GM12872 (cell line): ENCODE data around the gene UBQLN4.

ENCODE experiments used
- TF ChIP-seq, protein P1 (sequence below): IDR thresholded peaks from 3 replicates; pipeline ENCODE4 v1.5.1; 2011; ENCODE audit warnings: low read depth, mild to moderate bottlenecking, low read length, moderate library complexity; ENCODE audit not compliant: insufficient read depth

UBQLN4 gene

DNA sequence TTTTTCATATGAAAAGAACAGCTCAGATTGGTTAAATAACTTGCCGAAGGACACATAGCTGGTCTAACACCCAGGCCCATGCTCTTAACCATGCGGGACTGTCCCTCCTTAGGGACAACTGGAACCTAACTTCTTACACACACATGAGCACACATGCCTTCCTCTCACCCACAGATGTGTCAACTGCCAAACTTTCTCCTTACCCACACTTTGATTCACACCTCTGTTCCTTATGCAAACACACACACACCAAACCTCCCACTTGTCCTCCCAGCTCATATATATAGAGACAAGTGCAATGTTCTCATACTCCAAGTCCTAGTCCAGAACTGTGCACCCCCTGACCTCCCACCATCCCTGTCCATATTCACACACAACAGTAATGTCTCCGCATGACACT, 11.6 kb upstream of the UBQLN4 start:
- TF ChIP-seq, protein P1, sequence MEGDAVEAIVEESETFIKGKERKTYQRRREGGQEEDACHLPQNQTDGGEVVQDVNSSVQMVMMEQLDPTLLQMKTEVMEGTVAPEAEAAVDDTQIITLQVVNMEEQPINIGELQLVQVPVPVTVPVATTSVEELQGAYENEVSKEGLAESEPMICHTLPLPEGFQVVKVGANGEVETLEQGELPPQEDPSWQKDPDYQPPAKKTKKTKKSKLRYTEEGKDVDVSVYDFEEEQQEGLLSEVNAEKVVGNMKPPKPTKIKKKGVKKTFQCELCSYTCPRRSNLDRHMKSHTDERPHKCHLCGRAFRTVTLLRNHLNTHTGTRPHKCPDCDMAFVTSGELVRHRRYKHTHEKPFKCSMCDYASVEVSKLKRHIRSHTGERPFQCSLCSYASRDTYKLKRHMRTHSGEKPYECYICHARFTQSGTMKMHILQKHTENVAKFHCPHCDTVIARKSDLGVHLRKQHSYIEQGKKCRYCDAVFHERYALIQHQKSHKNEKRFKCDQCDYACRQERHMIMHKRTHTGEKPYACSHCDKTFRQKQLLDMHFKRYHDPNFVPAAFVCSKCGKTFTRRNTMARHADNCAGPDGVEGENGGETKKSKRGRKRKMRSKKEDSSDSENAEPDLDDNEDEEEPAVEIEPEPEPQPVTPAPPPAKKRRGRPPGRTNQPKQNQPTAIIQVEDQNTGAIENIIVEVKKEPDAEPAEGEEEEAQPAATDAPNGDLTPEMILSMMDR, result no peak

DNA sequence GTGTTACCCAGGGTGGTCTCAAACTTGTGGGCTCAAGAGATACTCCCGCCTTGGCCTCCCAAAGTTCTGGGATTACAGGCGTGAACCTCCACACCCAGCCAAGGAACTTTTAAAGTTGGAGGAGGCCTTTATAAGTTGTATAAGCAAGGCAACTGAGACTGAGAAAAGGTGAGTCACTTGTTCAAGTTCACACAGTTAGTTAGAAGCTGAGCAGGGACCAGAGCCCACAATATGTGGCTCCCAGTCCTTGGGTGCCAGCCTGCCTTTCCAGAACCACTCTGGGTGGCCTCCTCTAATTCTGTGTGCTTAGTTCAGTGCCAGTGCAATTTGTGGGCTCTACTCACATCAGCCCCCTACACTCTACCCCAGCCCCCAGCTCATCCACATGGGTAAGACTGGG, 11.0 kb upstream of the UBQLN4 start:
- TF ChIP-seq, protein P1, result no peak

DNA sequence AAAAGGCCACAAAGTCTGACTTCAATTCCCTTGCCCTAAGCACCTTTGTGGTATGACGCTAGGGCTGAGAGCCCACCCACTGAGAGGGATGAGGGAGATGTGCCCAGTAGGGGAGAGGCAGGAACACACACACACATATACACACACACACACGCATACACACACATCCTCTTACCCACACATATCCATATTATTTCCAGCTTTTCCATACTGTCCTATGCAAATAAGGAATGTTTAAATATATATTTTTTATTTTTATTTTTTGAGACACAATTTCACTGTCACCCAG, 10.3 kb upstream of the UBQLN4 start:
- TF ChIP-seq, protein P1, result no peak

DNA sequence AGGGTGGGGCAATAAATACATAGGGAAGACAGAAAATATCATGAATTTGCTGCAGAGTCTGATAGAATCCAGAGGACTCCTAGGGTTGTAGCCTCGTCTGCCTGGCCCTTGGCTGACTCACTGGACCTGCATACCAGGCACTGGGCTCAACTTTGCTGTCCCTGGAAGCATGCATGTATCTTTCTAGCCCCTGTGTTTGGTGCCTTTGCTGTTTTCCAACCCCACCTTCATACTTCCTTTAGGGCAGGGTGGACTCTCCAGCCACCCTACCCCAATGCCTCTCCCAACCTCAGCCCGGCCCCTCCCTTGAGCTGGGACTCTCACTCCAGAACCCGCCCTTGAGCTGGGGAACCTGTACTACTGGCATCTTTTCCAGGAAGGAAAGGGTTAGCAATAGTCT, 8.6 kb upstream of the UBQLN4 start:
- TF ChIP-seq, protein P1, result no peak

DNA sequence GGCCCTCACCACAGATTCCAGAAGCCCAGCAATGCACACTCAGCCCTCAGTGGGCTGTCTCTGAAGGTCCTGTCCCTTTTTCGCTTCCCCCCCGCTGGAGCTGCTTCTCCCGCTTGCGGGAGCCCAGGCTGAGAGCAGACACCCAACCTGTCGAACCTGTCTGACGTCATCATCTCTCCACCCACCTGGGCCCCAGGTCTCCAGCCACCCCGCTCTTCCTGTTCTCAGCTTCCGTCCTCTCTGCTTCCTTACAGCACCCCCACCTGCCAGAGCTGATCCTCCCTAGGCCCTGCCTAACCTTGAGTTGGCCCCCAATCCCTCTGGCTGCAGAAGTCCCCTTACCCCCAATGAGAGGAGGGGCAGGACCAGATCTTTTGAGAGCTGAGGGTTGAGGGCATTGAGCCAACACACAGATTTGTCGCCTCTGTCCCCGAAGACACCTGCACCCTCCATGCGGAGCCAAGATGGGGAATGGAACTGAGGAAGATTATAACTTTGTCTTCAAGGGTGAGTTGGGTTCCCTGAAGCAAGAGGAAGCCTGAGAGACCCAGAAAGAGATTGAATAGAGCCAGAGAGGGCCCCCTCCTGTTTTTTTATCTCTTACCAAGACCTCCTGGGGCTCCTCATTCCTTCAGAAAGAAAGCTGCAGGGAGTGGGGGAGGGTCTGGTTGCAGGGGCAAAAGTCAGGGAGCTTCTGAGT, 7.5 kb upstream of the UBQLN4 start, which contains the start of gene RAB25:
Gene RAB25 (plus strand): TSS at position 224 of the 700 bp plus-strand sequence. CDS start 241 bp downstream, at position 465.
- TF ChIP-seq, protein P1, result no peak

DNA sequence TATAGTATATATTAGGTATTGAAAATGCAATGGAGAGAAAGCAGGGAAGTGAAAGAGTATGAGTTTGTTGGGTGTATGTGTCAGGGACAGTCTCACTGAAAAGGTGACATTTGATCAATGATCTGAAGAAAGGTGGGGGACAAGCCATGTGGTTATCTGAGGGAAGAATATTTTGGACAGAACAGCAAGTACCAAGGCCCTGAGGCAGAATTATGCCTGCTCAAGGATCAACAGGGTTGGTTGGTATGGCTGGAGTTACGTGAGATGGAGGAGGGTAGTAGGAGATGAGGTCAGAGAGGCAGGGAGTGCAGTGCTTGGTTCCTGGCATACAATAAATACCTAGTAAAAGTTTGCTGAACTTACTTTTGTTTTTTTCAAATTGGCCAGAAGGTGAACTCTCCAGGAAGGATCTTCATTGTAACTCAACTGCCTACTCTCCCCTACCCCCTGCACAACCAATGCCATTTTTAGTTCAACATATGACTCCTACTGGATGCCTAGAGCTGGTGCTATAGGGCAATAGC, 2.8 kb upstream of the UBQLN4 start:
- TF ChIP-seq, protein P1, result no peak

DNA sequence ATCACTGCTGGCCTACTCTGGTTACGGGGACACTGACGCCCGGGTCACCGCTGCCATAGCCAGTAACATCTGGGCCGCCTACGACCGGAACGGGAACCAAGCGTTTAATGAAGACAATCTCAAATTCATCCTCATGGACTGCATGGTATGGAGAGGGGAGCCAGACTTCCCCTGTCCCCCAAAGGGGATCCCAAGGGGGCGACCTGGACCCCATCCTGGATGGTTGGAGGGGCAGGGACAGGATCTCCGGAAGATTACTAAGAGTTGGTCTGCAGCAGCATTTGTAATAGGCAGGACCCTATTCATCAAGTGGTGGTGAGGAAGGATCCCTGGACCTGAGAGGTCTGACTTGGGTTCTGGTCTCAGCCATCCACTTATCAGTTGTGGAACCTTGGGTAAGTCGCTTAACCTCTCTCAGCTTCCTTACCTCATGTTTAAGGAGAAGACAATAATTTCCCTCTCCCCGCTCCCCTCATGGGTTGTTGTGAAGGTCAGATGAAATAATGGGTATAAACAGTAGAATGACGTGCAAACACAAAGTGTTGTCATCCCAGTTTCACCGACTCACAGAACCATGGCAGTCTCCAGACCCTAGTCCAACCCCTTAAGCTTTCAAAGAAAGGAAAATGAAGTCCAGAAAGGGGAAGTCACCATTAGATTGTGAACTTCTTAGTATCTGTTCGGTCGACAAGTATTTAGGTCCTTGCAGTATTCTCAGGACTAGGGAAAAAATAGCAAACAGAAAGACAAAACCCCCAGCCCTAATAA, 1.9 kb upstream of the UBQLN4 start:
- TF ChIP-seq, protein P1, result no peak
